NCI-H226 (cell line): ENCODE results near the gene PRDM16.

Source experiments
- DNase-seq: peaks from one replicate; pipeline ENCODE4 v3.0.0-alpha.2; 2015

PRDM16 gene

GRCh38 chr1:3462356-3463012 lies 393.5 kb downstream of the PRDM16 start:
- no peak for DNase-seq

DNA sequence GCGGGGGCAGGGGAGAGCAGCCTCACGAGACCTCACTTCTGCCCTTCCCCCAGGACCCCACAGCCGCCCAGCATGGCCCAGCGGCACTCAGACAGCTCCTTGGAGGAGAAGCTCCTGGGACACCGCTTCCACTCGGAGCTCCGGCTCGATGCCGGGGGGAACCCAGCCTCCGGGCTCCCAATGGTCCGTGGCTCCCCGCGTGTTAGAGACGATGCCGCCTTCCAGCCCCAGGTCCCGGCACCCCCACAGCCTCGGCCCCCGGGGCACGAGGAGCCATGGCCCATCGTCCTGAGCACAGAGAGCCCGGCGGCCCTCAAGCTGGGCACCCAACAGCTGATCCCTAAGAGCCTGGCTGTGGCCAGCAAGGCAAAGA lies 394.0 kb downstream of the PRDM16 start:
- no peak for DNase-seq

GRCh38 chr1:3463408-3463863 lies 394.4 kb downstream of the PRDM16 start:
- no peak for DNase-seq

GRCh38 chr1:3463891-3464648 lies 395.1 kb downstream of the PRDM16 start:
- DNase-seq: no peak

- no peak for DNase-seq
Measured at GRCh38 chr1:3464649-3465025, 395.6 kb downstream of the PRDM16 start.

DNA sequence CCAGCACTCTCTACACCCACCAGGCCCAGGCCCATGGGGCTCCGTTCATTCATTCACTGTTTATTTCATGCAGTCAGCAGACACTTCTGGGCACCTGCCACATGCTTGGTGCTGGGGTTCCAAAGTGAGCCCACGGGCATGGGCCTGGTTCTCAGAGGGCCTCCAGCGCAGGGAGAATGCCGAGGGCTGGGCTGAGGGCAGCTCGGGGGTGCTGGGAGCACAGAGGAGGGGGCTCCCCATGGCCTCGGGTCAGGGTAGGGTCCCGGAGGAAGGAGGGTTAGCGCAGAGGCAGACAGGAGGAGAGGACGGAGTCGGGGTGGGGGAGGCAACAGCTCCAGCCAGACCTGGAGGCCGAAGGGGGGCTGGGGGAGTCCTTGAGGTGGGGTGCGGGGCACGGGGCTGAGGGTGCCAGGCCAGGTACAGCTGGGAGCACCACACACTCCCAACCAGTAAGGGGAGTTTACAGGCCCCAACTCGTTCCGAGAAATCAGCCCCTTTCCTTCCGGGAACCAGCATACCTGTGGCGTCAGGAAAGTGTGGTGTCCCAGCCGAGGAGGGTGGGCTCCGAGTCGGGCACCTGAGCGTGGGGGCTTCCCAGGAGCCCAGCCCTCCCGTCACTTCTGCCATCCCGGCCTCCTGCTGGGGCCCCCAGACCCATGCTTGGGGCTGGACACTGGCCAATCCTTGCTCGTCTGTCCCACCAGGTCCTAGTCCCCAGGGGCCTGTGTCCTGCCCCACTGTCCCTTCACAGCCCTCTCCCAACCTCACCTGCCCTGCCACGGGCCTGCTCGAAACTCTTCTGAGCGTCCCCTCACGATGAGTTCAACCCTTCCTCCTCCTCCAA lies 396.3 kb downstream of the PRDM16 start:
- no peak for DNase-seq

GRCh38 chr1:3465935-3466321 lies 396.9 kb downstream of the PRDM16 start:
- DNase-seq: no peak

GRCh38 chr1:3466366-3467075 lies 397.5 kb downstream of the PRDM16 start:
- no peak for DNase-seq

DNA sequence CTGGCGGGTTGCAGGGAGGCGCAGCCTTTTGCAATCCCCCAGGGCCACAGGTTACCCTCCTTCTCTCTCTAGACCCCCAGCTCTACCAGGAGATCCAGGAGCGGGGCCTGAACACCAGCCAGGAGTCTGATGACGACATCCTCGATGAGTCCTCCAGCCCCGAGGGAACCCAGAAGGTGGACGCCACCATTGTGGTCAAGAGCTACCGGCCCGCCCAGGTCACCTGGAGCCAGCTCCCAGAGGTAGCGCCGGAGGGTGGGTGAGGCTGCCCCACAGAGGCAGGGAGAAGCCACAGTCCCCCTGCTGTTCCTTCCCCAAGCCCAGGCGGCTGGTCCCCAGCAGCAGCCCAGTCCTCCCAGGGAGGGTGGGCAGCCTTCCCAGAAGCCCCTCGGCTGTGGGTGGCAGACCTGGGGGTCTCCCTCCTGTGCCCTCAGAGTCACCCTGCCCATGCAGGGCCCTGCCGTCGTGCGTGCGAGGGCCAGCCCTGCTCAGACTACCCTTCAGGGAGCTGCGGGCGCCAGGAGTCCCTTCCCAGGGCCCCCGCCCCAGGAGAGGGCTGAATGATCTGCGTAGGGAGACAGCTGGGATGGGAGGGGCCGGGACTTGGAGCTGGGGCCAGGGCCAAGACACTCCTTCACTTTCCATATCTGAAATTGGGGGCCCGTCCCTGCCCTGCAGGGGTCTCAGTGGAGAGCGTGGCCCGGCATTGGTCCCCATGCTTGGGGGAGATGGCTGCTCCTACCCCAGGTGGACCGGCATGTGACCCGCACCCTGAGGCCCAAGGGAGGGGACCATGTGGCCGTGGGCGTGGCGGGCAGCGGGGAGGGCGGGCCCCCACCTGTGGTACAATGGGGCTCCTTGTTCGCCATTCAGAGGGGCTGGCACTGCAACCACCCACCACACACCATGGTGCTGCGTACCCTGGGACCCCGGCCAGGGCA lies 398.4 kb downstream of the PRDM16 start:
- no peak for DNase-seq

DNA sequence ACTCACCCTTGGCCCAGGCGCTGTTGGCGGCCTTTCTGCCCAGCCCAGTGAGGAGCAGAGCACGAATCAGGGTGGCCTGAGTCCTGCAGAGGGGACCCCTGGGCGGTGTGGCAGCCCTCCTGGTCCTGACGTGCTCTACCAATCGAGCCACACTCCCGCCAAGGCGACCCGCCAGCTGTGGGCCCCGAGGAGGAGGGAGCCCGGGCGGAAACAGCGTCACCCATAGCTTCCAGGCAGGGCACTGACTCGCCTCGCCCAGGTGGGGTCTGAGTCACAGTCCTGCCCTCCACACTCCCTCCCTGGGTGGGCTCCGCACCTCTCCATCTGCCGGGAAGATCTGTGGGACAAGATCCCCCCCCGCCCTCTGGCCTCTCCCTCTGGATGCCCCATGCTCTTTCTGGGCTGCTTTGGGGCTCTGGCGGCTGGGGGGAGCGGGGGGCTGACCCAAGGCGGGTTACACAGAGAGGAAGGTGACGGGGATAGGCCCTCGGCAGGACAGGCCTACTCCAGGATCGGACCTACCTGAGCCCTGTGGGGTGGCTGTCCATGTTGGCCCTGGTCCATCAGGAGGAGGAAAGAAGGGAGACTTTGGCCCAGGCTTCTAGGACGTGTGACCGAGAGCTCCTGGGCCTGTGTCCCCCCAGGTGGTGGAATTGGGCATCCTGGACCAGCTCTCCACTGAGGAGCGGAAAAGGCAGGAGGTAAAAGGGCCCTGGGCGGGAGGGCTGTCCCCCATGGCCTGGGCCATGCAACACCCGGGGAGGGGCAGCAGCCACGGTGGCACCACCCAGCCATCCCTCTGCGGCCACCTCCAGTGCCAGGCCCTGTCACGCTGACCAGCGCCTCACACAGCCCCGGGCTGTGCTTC lies 399.5 kb downstream of the PRDM16 start:
- no peak for DNase-seq

- no peak for DNase-seq
Measured at GRCh38 chr1:3469104-3469848, 400.3 kb downstream of the PRDM16 start.

DNA sequence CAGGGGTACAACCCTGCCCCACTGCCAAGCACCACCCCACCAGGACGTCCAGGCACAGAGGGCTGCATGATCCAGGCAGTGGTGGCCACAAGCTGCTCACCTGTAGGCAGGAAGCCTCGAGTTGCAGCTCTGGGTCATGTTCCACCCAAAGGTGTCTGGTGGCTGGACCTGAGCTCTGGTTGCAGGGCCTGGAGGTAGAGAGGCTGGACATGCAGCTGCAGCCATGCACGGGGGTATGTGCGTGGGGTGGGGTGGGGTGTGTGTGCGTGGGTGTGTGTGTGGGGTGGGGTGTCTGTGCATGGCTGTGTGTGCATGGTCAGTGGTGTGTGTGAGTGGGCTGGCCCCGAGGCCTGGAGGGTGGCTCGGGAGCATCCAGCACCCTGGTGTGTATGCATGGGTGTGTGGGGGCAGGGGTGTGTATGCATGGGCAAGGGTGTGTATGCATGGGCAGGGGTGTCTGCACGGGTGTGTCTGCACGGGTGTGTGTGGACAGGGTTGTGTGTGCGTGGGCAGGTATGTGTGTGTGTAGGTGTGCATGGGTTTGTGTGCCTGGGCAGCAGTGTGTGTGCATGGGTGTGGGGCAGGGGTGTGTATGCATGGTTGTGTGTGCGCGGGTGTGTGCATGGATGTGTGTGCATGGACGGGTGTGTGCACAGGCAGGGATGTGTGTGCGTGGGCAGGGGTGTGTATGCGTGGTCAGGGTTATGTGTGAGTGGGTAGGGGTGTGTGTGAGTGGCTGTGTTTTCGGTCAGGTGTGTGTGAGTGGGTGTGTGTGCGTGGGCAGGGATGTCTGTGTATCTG lies 401.0 kb downstream of the PRDM16 start:
- DNase-seq: no peak

GRCh38 chr1:3470650-3471355 lies 401.8 kb downstream of the PRDM16 start:
- peak; percentile 71 for DNase-seq

- peak; percentile 55 for DNase-seq
Measured at GRCh38 chr1:3471356-3472087, 402.5 kb downstream of the PRDM16 start.

- DNase-seq: no peak
Measured at GRCh38 chr1:3472088-3472850, 403.3 kb downstream of the PRDM16 start.

GRCh38 chr1:3472906-3473305 lies 403.9 kb downstream of the PRDM16 start:
- no peak for DNase-seq

GRCh38 chr1:3473381-3473844 lies 404.4 kb downstream of the PRDM16 start:
- DNase-seq: peak; percentile 56
